ENCODE results near the gene SLC19A2.
A peak's percentile ranks its signal among the peaks of the same experiment; 100 is the strongest.

Gene SLC19A2

DNA sequence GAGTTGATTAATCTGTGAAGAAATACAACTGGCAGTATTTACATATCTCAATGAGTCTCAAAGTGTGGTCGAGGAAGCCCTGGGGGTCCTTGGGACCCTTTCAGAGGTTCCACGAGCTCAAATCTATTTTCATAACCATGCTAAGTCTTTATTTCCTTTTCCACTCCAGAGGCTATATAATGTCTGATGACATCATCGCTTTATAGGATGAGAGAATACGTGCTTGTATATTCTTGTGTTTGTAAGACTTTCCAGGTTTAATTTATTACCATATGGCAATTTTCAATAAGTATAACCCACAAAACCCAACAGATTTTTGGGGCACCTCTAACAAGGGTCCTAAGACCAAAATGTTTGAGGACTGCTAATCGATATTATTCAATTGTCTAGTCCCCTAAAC, 1.4 kb upstream of the SLC19A2 start:
- DNase-seq (ENCODE audit: low read depth, low spot score): no peak
- TF ChIP-seq, protein P1, sequence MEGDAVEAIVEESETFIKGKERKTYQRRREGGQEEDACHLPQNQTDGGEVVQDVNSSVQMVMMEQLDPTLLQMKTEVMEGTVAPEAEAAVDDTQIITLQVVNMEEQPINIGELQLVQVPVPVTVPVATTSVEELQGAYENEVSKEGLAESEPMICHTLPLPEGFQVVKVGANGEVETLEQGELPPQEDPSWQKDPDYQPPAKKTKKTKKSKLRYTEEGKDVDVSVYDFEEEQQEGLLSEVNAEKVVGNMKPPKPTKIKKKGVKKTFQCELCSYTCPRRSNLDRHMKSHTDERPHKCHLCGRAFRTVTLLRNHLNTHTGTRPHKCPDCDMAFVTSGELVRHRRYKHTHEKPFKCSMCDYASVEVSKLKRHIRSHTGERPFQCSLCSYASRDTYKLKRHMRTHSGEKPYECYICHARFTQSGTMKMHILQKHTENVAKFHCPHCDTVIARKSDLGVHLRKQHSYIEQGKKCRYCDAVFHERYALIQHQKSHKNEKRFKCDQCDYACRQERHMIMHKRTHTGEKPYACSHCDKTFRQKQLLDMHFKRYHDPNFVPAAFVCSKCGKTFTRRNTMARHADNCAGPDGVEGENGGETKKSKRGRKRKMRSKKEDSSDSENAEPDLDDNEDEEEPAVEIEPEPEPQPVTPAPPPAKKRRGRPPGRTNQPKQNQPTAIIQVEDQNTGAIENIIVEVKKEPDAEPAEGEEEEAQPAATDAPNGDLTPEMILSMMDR (IDR thresholded peaks at IDR 0.05; ENCODE audit: low read depth, low read length): no peak
- in situ Hi-C loops (cut with HindIII; ENCODE audit: low sequenced_read_pairs): no loop called here
- H3K4me3 ChIP-seq (ENCODE audit: low read depth, low read length): peak overlapping the region; percentile 63

DNA sequence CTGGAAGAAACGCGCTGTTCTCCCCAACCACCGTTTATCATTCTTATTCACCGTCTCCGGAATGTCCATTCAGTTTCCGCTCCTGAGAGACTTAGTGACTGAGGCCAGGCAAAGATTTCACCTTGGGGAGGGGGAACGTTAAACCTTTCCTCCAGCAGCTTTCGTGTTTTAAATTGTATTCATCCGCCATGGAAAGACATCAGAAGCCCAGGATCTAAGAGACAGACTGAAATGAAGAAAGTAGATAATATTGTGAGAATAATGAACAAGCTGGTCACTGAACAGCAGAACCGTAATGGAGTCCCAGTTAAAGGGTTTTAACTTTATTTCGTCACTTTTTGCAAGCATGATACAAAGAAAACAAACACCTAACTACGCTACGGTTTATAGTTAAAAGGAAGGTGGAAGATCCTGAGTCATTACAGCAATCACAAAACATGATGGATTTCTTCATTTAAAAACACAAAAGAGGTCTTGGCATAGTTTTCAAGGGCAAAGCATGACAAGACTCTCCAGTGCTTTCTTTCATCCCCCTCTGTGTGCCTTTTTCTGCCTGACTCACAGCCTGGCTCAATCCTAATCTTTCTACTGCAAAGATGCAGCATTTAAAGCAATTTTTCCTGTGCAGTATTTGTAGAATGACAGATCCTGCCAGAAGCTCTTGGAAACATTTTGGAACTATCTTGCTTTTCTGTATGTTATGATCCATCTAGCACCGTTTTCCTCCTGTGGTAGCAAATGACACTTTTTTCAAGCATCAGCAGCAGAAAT, 722 bp upstream of the SLC19A2 start:
- in situ Hi-C loops (cut with HindIII; ENCODE audit: low sequenced_read_pairs): no loop called here
- DNase-seq (ENCODE audit: low read depth, low spot score): no peak

DNA sequence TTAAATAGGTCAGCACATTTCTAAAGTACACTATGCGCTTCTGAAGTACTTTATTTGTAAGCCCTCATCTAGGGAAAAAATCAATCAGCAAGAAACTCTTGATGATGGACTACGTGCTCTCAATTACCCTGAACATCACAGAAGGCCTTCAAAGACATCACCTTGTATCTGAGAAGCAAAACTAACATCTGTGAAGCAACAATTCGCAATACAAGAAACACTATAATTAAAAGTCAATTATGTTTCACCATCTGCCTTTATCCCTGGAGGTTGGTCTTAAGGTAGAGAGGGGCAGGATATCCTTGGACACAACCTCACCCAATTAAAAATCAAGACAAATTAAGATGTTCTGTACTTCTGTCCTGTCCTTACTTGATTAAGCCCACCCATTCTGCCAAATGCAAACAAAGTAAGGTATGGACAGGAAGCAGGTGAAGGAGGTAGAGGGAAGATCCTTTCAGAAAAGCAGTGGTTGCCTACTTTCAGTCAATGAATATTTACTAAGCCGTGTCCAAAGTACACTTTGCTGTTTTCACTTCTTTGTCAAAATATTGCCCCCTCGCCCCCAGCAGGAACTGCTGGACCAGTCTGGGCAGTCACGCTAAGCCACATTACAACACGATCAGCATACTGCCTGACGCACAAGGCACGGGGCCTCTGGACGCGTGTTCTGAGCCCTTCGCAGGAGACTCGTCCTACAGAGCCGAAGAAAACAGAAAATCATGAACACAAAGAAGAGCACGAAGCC, 887 bp downstream of the SLC19A2 start:
- in situ Hi-C loops (cut with HindIII; ENCODE audit: low sequenced_read_pairs): no loop called here
- DNase-seq (ENCODE audit: low read depth, low spot score): peak; percentile 68
- H3K4me3 ChIP-seq (ENCODE audit: low read depth, low read length): peak overlapping the region; percentile 63
- TF ChIP-seq, protein P1 (IDR thresholded peaks at IDR 0.05; ENCODE audit: low read depth, low read length): no peak

More for the DNA sequence above, 722 bp upstream of the SLC19A2 start:
- TF ChIP-seq, protein P1 (IDR thresholded peaks at IDR 0.05; ENCODE audit: low read depth, low read length): no peak
- H3K4me3 ChIP-seq (ENCODE audit: low read depth, low read length): peak overlapping the region; percentile 63

DNA sequence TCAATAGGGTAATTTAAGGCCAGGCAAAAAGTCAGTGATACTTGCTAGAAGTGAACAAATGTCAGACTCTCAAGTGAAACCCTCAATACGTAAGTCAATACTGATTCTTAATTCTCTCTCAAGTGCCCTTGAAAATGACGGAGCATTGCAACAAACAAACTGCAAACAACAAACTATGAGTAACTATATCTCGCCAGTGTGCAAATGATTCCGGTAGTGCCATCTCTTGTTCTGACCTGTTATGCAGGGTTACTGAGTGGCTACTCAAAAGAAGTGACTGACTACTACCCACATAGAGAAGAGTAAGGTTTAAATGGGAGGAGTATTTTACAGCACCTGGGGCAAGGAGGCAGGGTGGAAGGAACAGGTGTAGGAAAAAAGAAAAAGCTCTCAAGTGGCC, 1.6 kb downstream of the SLC19A2 start:
- no peak for DNase-seq (ENCODE audit: low read depth, low spot score)
- TF ChIP-seq, protein P1 (IDR thresholded peaks at IDR 0.05; ENCODE audit: low read depth, low read length): no peak
- in situ Hi-C loops (cut with HindIII; ENCODE audit: low sequenced_read_pairs): no loop called here
- H3K4me3 ChIP-seq (ENCODE audit: low read depth, low read length): peak overlapping the region; percentile 63

DNA sequence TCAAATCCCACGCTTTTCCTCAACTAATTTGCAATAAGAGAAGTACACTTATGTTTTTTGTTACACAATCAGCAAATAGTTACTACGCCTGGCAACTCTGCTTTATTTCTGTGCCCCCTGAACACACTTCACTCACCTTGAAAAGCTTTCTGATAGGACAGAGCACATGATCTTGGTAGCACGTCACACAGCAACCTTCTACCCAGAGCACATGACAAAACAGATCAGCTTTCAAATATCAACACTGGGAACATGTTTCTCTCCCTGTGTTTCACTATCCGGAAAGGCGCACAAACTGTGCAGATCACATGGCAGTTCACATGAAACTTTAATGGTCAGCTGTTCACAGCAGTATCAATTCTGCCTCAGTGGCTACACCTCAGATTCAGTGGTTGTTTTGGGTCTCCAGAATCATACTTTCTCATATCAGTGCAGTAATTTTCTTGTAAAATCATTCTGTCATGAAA, 2.2 kb downstream of the SLC19A2 start:
- TF ChIP-seq, protein P1 (IDR thresholded peaks at IDR 0.05; ENCODE audit: low read depth, low read length): no peak
- peak; percentile 44 for DNase-seq (ENCODE audit: low read depth, low spot score)
- in situ Hi-C loops (cut with HindIII; ENCODE audit: low sequenced_read_pairs): no loop called here
- H3K4me3 ChIP-seq (ENCODE audit: low read depth, low read length): no peak overlapping the region

DNA sequence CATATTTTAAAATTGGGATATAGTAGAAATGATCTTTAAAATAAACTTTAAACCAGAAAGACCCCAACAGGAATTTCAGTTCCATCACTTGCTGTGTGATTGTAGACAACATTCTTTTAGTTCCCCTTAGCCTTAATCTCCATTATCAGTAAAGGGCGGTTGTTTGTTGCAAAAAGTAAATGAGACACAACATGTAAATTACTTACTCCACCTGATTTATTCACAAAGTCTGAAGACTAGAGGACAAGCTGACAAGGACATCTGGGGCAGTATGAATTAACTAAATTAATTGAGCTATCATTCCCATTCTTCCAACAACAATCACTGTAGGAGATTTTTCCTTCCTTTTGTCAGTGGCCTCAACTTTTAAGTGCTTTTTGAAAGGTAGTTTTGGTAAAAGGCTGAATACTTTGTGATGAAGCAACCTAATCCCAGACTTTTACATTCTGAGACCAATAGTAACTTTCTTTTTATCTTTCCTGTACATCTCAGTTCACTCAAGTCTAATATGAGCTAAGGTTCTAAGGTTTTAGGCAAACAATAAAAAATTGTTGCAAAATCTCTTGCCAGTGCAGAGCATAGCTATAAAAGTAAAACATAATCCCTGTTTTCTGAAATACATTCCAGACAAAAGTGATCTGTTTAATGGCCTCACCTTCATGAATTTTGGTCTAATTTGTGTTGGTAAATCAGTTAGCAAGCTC, 6.2 kb downstream of the SLC19A2 start:
- TF ChIP-seq, protein P1 (IDR thresholded peaks at IDR 0.05; ENCODE audit: low read depth, low read length): no peak
- H3K4me3 ChIP-seq (ENCODE audit: low read depth, low read length): no peak overlapping the region
- no peak for DNase-seq (ENCODE audit: low read depth, low spot score)
- in situ Hi-C loops (cut with HindIII; ENCODE audit: low sequenced_read_pairs): no loop called here

All from astrocyte of the spinal cord (primary cell).